GM19240 (cell line): ENCODE measurements around the gene REC8.
"Not testable (repeated sequence)": the region's sequence is repeated elsewhere in the genome, so short reads cannot be mapped to it uniquely, and the experiment has no call there.

Experiments
- DNase-seq: peaks from one replicate; pipeline ENCODE4 v3.0.0; 2011; ENCODE audit warnings: low spot score; ENCODE audit not compliant: insufficient read length

REC8 gene

GRCh38 chr14:24183014-24183481 is 11.2 kb downstream of the REC8 start:
- no peak for DNase-seq

DNA sequence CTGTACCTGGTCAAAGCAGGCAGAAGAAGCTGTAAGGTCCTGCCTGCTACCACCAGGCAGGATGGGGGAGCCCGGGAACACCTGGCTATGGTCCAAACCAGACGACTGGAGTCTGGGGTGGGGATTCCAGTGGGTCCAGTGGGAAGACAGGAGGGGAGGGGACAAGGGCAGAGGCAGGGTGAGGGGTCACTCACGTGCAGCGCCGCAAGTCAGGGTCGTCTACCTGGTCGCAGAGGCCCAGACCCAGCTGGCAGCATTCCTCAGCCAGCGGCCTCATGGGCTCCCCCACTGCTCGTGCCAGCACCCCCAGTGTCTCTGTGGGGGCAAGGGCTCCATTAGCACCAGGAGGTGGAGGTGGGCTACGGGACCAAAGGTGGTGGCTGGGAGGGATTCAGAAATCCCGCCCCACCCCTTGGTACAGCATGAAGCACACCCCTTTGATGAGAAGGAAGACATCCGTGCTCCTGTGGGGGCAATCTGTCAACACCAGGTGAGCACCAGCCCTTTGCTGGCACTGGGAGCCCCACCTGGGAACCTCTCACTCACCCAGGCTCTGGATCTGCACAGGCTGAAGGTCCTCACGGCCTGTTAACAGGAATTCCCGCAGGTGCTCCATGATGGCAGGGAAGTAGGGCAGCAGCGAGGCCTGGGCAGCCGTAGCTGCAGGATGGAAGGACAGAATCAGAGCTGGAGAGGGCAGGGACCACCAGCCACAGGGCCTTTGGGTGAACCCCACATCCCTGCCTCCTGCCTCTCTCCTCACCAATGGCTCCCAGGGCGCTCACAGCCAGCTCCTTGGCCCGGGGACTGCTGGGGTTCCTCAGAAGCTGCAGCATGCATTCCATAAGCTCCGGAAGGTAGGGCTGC is 12.5 kb downstream of the REC8 start:
- no peak for DNase-seq

DNA sequence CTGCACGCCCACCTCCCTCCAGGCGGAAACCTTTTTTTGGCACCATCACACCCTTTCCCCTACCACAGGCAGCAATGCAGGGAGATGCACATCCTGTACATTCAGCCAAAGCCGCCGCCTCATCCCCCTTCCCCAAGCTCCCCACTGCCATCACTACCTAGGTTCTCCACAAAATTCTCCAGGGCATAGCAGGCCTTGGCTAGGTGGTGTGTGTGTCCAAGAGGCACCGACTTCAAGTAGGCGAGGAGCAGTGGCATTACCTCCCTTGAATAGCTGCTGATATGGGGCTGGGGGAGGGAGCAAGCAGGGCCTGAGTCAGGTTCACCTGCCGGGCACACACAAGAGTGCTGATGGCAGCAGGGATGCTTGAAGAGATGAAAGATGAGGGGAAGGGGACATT is 13.1 kb downstream of the REC8 start:
- no peak for DNase-seq

DNA sequence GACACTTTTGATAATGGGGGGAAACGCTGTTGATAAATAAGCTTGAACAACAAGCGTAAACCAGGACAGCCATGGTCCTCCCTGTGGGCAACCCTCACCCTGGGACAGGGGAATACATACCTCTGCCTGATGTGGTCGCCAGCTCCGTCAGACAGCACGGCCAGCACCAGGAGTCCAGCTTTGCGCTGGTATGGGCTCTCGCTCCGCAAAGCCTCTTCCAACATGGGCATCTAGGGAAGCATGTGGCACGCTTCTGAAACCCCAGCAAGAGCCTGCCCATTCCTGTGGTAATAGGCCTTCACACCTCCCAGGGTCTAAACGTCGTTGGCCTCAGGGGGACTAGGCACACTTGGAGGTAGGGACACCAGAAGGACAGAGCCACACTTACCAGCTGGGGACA is 13.9 kb downstream of the REC8 start:
- DNase-seq, result no peak

GRCh38 chr14:24186831-24187538 is 15.1 kb downstream of the REC8 start:
- no peak for DNase-seq

DNA sequence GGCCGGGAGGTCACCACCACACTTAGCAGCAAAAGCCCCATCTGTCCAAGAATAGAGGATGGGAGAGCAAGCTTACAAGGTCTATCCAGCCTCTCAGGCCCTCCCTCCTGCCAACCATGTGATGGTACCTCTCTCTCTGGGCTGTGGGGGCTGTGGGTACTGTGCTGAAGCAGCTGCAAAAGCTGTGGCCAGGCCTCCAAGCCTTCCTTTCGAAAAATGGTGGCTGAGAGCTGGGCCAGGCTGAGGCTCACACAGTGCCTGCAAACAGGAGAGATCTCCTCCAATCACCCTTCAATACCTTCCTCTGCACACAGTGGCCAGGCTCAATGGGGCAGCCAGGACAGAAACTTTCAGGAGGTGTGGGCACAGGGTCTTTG is 15.6 kb downstream of the REC8 start:
- DNase-seq, result no peak

GRCh38 chr14:24188251-24189058 is 16.6 kb downstream of the REC8 start, which contains the start of gene IPO4:
IPO4 (minus strand) TSS chr14:24188816; CDS start chr14:24188787, 29 bp downstream.
- DNase-seq, result peak; percentile 99

- no peak for DNase-seq
These were observed 17.1 kb downstream of the REC8 start for GRCh38 chr14:24189059-24189375.

DNA sequence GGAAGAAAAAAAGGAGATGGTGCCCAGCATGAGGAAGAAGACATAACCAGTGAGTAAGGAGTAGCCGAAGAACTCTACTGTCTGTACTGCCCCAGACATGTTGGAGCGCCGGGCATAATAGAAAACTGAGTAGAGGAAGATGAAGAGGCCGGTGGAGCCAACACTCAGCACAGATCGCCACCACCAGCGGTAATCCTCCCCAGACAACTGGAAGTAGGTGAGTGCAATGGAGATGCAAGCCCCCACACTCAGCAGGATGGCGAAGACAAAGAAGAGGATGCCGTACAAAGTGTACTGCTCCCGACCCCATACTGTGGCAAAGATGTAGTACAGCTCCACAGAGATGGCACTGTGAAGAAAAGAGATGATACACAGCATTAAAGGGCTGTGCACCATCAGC is 17.6 kb downstream of the REC8 start:
- DNase-seq, result no peak

DNA sequence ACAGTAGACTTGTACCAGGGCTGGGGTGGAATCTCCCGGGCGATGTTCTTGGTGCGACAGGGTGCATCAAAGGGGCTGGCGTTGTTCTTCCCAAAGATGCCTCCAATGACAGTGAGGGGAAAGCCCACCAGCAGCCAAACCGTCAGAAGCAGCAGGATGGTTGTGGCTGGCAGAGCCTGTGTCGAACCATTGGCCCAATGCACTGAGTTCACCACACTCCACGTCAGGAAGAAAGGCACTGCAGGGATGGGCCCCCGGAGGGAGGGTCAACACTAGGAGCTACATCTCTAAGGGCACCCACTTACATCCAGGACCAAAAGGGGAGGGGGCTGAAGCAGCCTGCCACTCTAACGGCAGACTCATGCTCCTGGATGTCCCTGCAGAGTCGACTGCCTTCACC is 18.5 kb downstream of the REC8 start:
- no peak for DNase-seq

- DNase-seq, result no peak
These were observed 21.1 kb downstream of the REC8 start for GRCh38 chr14:24192933-24193332.

DNA sequence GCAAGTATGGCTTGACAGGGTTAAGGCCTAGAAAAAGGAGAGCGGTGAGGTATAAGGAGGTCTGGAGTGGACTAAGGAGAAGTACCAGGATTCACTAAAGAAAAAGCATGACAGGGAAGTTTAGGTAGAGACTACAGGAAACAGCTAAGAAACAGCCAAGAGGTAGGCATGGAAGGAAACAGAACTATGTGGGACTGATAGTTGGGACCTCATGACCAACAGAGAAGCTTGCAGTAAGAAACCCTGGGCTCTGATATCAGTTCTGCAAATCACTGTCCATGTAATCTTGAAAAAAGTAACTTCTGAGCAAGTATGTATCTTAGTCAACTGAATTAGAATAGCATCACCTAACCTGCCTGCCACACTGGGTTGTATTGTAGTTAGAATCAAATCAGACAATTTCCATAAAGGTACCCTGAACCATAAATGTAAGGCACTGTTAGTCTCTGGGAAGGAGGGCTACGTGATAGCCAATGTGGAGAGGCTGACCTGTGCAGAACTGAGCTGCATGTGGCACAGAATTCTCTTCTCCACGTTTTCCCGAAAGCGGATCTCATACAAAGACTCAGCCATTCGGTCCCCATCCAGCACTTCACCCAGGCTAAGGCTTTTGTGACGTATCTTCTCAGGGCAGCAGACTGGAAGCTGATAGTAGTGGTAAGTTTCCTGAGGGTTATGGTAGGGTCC is 22.4 kb downstream of the REC8 start:
- DNase-seq, result no peak

DNA sequence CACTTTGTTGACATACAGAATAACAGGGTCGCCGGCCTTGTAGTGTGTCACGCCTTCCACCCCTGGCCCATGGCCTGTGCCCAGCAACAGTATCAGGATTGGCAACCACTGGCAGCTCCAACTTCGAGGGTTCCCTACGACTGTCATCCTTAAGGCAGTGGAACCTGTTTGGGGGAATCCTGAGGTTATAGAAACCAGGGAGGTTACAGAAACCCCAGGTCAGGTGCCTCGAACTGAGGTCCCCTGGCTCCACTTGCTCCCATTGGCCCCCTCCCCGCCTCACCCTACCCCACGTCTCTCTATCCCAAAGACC is 22.9 kb downstream of the REC8 start:
- no peak for DNase-seq

DNA sequence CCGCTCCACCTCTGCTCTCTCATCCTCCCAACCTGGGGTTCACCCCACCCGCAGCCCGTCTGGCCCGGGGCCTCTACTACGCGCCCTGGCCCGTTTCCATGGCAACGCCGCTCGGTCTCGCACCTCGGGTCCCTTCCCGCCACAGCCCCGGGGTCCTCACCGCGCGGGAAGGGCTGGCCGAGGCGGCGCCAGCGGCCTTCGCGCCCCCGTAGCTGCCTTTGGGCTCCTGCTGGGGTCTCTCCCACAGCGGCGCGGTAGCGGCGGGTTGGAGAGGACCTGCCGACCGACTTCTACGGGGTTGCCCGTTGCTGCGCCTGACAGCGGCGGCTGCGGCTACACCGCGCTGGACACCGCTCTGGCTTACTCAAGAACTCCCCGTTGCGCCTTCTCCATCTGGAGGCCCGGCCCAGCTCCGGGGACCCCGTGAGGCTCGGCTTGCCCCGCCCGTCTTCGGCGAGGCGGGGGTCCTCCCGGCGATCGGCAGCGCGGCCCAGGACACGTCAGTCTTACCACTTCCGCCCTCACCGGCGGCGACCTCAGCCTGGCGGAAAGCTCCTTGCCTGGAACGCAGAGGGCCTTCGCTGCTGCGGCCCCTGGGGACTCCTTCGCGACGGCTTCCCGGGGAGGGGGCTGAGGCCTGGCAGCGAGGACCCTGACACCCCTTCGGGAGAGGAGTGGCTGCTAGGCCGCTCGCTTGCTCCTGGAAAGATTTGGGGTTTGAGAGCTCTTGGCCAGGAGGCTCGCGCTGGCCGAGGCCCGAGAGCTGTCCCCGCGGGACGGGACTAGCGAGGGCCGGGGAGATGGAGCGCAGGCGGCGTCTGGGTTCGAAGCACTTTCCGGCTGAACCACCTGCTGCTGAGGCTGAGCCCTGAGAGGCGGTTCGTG is 23.5 kb downstream of the REC8 start, which contains the start of gene TM9SF1:
Gene TM9SF1 (minus strand): TSS at position 256 of the 885 bp plus-strand sequence. CDS start 422 bp downstream, outside the sequence.
- DNase-seq, result peak; percentile 88

GRCh38 chr14:24196071-24197055 is 24.5 kb downstream of the REC8 start:
- peak; percentile 32 for DNase-seq

GRCh38 chr14:24197056-24197450 is 25.2 kb downstream of the REC8 start:
- no peak for DNase-seq

DNA sequence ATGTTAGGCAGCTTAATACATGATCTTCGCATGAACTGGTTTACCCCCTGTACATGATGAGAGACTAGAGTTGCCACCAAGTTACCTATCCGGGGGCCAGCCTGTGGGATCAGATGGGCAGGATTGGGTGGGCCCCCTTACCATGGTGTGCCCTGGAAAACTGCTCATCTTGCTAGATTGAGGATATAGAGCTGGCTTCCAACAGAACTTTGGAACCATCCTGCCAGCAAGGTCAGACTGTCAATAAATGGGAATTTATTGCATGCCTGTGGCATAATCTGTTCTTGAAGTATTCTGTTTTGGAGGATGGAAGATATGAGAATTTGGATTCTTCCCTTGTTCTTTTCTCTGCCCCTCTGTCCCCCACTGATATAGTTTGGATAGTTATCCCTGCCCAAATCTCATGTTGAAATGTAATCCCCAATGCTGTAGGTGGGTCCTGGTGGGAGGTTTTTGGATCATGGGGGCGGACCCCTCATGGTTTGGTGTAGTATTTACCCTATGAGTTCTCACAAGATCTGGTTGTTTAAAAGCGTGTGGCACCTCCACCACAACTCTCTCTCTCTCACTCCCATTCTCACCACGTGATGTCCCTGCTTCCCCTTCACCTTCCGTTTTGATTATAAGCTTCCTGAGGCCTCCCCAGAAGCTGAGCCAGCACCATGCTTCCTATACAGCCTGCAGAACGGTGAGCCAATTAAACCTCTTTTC is 27.1 kb downstream of the REC8 start:
- DNase-seq, result no peak

DNA sequence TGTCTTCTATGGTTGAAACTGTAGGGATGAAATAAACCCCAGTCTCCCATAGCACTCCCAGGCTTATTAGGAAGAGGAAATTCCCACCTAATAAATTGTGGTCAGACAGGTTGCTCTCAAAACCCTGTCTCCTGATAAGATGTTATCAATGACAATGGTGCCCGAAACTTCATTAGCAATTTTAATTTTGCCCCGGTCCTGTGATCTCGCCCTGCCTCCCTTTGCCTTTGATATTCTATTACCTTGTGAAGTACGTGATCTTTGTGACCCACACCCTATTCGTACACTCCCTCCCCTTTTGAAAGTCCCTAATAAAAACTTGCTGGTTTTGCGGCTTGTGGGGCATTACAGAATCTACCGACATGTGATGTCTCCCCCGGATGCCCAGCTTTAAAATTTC is 30.7 kb downstream of the REC8 start:
- DNase-seq, result not testable (repeated sequence)
